ENCODE data around the gene KCNQ4. TPM values are rescaled to one million over a fixed set of nuclear protein-coding genes. Genes with fewer than 3 reads are reported as not detected.
A peak's percentile ranks its signal among the peaks of the same experiment; 100 is the strongest.

The KCNQ4 gene
- polyA plus RNA-seq, 5 donors = 0.80 to 2.2 (median 1.4) TPM

- no peak for DNase-seq
Observed at GRCh38 chr1:40838980-40839942, 55.7 kb downstream of the KCNQ4 start.

GRCh38 chr1:40839943-40840335, 56.4 kb downstream of the KCNQ4 start:
- DNase-seq = no peak

- DNase-seq = no peak
Observed at GRCh38 chr1:40840526-40841323, 57.1 kb downstream of the KCNQ4 start.

- no peak for DNase-seq
Observed at GRCh38 chr1:40841602-40842001, 58.0 kb downstream of the KCNQ4 start.

- no peak for DNase-seq
Observed at GRCh38 chr1:40842207-40842606, 58.6 kb downstream of the KCNQ4 start.

GRCh38 chr1:40842691-40843090, 59.1 kb downstream of the KCNQ4 start:
- DNase-seq = no peak

- no peak for DNase-seq
Observed at GRCh38 chr1:40844079-40844478, 60.5 kb downstream of the KCNQ4 start.

- no peak for DNase-seq
Observed at GRCh38 chr1:40844887-40845878, 61.6 kb downstream of the KCNQ4 start.

GRCh38 chr1:40845895-40846294, 62.3 kb downstream of the KCNQ4 start:
- DNase-seq = no peak

GRCh38 chr1:40847023-40847745, 63.6 kb downstream of the KCNQ4 start:
- no peak for DNase-seq

- peak in 1 of 2 donors; percentile 44 for DNase-seq
Observed at GRCh38 chr1:40848530-40849189, 65.1 kb downstream of the KCNQ4 start.

- peak in 1 of 2 donors; percentile 58 for DNase-seq
Observed at GRCh38 chr1:40849801-40850592, 66.4 kb downstream of the KCNQ4 start.

GRCh38 chr1:40851643-40852042, 68.1 kb downstream of the KCNQ4 start:
- DNase-seq = no peak

GRCh38 chr1:40853113-40853884, 69.7 kb downstream of the KCNQ4 start:
- DNase-seq = no peak

- no peak for DNase-seq
Observed at GRCh38 chr1:40853885-40854170, 70.2 kb downstream of the KCNQ4 start.

- DNase-seq = no peak
Observed at GRCh38 chr1:40855513-40855912, 71.9 kb downstream of the KCNQ4 start.

- DNase-seq = no peak
Observed at GRCh38 chr1:40856116-40856515, 72.5 kb downstream of the KCNQ4 start.

- no peak for DNase-seq
Observed at GRCh38 chr1:40856656-40857302, 73.2 kb downstream of the KCNQ4 start.

All from right lung (tissue), 5 donors.